Spleen (tissue), 11 donors: ENCODE results near the gene CHRDL1. TPM values are rescaled to one million over a fixed set of nuclear protein-coding genes. Genes with fewer than 3 reads are reported as not detected.

Source experiments
- DNase-seq: peaks from one replicate; pipeline ENCODE4 v3.0.0-alpha.2; 2020
- H3K27ac ChIP-seq, 8 donors: fragments of 200-600 bp; sonication (generic) in 7 of 8; 1 replicate in 4 of 8; 2 replicates in 4 of 8; pipeline versions ENCODE4 v1.5.0 to v1.8.0; 2016 to 2021; ENCODE audit warnings: inconsistent platforms in 4 of 8, mild to moderate bottlenecking in 4 of 8, moderate library complexity in 1 of 8
- H3K27me3 ChIP-seq, 7 donors: fragments of 200-600 bp; sonication (generic) in 6 of 7; replicated peaks in 1 of 7; 1 replicate in 4 of 7; 2 replicates in 3 of 7; pipeline versions ENCODE4 v1.5.0 to v1.8.0; 2016 to 2021; ENCODE audit warnings: inconsistent platforms in 3 of 7, mild to moderate bottlenecking in 1 of 7
- H3K36me3 ChIP-seq, 6 donors: fragments of 200-600 bp; sonication (generic) in 5 of 6; 1 replicate in 4 of 6; 2 replicates in 2 of 6; pipeline versions ENCODE4 v1.5.0 to v1.8.0; 2016 to 2021; ENCODE audit warnings: inconsistent platforms in 2 of 6
- H3K4me1 ChIP-seq, 6 donors: fragments of 200-600 bp; sonication (generic) in 5 of 6; 1 replicate in 3 of 6; 2 replicates in 3 of 6; pipeline versions ENCODE4 v1.5.0 to v1.8.0; 2016 to 2021; ENCODE audit warnings: inconsistent platforms in 3 of 6
- H3K4me3 ChIP-seq, 8 donors: fragments of 200-600 bp; sonication (generic) in 7 of 8; 1 replicate in 4 of 8; 2 replicates in 4 of 8; pipeline versions ENCODE4 v1.5.0 to v1.8.0; 2016 to 2021; ENCODE audit warnings: inconsistent platforms in 4 of 8, mild to moderate bottlenecking in 4 of 8, moderate library complexity in 2 of 8
- H3K9me3 ChIP-seq, 8 donors: fragments of 200-600 bp; sonication (generic) in 7 of 8; 1 replicate in 4 of 8; 2 replicates in 4 of 8; pipeline versions ENCODE4 v1.5.0 to v1.8.0; 2016 to 2021; ENCODE audit warnings: inconsistent platforms in 4 of 8
- POLR2A ChIP-seq, 3 donors: fragments of 450-650 bp; IDR thresholded peaks; one replicate each; pipeline ENCODE4 v1.5.1; 2017; ENCODE audit warnings: antibody characterized with exemption in 3 of 3, mild to moderate bottlenecking in 1 of 3
- POLR2AphosphoS5 ChIP-seq, 3 donors: sonication (generic); formaldehyde crosslinking; IDR thresholded peaks; one replicate each; pipeline ENCODE4 v1.5.1; 2017; ENCODE audit warnings: antibody characterized with exemption in 3 of 3
- WGBS, 5 donors: extraction: QIAGEN DNeasy Blood & Tissue Kit in 3 of 5; methylation state at CpG; one replicate each; pipeline versions ENCODE4 v1.1.5 to v1.1.7; 2013 to 2018; 5-methylcytosine and 5-hydroxymethylcytosine counted together
- intact Hi-C: fragments of 100-400 bp; cut with DNase I; formaldehyde crosslinking; loops from one replicate; pipeline ENCODE4 v1.15.0; 2023; ENCODE audit warnings: low total_unique reads
- polyA plus RNA-seq, 3 donors: library from polyadenylated mRNA; stranded (reverse); fragments of 200-250 nt; gene quantifications; one replicate each; pipeline ENCODE4 v1.2.1, GENCODE V29; 2013
- total RNA-seq, 7 donors: library from RNA; depleted of rRNA in 3 of 7; stranded (reverse); fragments of >200 nt in 3 of 7; fragmentation: NEBNext Ultra II Directional in 4 of 7; extraction: Animal tissue kit (Norgen Biotek cat#: 25700) in 4 of 7; gene quantifications; one replicate each; pipeline versions ENCODE4 v1.1.0 to v1.2.1, GENCODE V29; 2016 to 2021
- TF ChIP-seq, protein P1 (sequence below), 11 experiments: fragments of 200-600 bp in 7 of 11; fragments of 450-650 bp in 4 of 11; sonication (generic) in 4 of 11; IDR thresholded peaks in 8 of 11; conservative IDR thresholded peaks in 3 of 11; 1 replicate in 7 of 11; 2 replicates in 4 of 11; pipeline versions ENCODE4 v1.4.0 to v1.8.0; 2016 to 2021; ENCODE audit warnings: antibody characterized with exemption in 11 of 11, inconsistent platforms in 4 of 11, mild to moderate bottlenecking in 1 of 11
- donor health status: healthy with polysubstance abuse.
- donor health status: DM: no; HTN: no; CAD: no; lungs with moderate emphysema.
- donor health status: DM: no; HTN: no; CAD: no.
- donor health status: Bipolar disorder and iron deficiency.
- donor health status: healthy.
- donor health status: DM: no; HTN: no; CAD: no.
- donor health status: DM: yes; HTN: yes; CAD: no.

Gene CHRDL1
- total and polyA plus RNA-seq, 10 donors = 1.7 to 92.6 (median 17.4) TPM

DNA sequence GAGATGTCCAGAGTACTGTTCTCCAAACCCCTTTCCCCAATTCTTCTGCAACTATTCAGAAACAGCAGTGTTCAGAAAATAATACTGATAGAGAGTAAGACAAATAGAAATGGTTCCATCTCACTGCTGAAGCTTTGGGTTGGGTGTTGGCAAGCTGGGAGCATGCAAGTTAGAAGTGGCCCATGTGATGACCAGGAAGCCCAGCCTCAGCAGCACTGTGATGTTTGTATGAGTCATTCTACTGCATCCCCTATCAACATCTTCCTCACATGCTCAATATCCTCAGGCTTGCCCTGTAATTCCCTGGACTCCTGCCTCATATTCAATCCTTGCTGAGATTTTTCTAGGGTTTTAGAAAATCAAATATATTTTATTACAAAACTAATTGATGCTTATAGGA is 96.5 kb downstream of the CHRDL1 start:
- Histone ChIP-seq H3K4me1 (no peaks in the 10 kb centered on the region), H3K36me3 (no peaks in the 10 kb centered on the region), H3K9me3 (no peaks in the 10 kb centered on the region), H3K4me3 (no peak overlapping the region), H3K27me3 (peaks cover 0 to 4% (median 0%) of the 10 kb centered on the region in 7 donors), H3K27ac (no peak overlapping the region)
- intact Hi-C loops = no loop called here
- DNase-seq = no peak
- TF ChIP-seq, protein P1, sequence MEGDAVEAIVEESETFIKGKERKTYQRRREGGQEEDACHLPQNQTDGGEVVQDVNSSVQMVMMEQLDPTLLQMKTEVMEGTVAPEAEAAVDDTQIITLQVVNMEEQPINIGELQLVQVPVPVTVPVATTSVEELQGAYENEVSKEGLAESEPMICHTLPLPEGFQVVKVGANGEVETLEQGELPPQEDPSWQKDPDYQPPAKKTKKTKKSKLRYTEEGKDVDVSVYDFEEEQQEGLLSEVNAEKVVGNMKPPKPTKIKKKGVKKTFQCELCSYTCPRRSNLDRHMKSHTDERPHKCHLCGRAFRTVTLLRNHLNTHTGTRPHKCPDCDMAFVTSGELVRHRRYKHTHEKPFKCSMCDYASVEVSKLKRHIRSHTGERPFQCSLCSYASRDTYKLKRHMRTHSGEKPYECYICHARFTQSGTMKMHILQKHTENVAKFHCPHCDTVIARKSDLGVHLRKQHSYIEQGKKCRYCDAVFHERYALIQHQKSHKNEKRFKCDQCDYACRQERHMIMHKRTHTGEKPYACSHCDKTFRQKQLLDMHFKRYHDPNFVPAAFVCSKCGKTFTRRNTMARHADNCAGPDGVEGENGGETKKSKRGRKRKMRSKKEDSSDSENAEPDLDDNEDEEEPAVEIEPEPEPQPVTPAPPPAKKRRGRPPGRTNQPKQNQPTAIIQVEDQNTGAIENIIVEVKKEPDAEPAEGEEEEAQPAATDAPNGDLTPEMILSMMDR (IDR thresholded peaks at IDR 0.05 in 8 of 11, conservative IDR thresholded peaks at IDR 0.05 in 3 of 11) = no peak
- TF ChIP-seq POLR2A (IDR thresholded peaks at IDR 0.05) (no peak), POLR2AphosphoS5 (IDR thresholded peaks at IDR 0.05) (no peak)

DNA sequence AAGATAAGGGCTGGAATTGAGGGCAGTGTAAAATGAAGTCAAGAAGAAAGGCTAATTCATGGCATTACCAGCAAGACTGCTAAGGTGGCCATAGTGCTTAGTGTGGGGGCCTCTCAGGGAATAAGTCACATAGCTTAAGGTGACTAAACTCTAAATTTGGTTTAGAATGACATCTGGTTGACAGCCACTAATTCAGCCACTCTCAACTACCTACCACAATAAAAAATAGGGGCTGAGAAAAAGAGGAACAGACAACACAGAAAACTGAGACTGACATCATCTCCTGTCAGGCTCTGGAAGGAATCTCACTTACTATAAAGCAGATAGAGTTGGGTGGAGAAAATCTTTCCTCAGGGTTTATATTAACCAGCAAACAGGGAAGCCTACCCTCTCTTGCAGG is 96.9 kb downstream of the CHRDL1 start:
- intact Hi-C loops = no loop called here
- H3K4me3 ChIP-seq = no peak overlapping the region
- DNase-seq = no peak
- no peaks in the 10 kb centered on the region for H3K4me1 ChIP-seq
- TF ChIP-seq POLR2AphosphoS5 (IDR thresholded peaks at IDR 0.05) = no peak
- TF ChIP-seq, protein P1 (IDR thresholded peaks at IDR 0.05 in 8 of 11, conservative IDR thresholded peaks at IDR 0.05 in 3 of 11) = no peak
- no peak for TF ChIP-seq POLR2A (IDR thresholded peaks at IDR 0.05)
- no peak overlapping the region for H3K27ac ChIP-seq
- H3K36me3 ChIP-seq = no peaks in the 10 kb centered on the region
- peaks cover 0 to 4% (median 0%) of the 10 kb centered on the region in 7 donors for H3K27me3 ChIP-seq
- no peaks in the 10 kb centered on the region for H3K9me3 ChIP-seq

DNA sequence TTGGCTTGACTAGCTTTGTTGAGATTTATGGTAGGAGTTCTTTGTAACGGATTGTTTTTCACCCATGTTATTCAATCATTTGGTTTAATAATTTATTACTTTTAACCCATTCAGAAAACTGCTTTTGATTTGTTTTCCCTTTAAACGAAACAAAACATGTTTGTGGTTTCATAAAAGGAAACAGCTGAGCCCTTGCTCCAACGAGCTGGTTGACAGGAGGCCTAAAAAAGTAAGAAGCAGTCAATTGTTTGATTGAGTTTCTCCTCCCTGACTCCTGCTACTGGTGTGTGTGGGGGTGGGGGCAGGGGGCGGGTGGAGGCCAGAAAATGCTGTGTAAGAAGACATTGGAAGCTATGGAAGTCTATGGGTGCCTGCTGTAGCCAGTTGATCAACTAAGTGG is 102.8 kb downstream of the CHRDL1 start:
- TF ChIP-seq POLR2AphosphoS5 (IDR thresholded peaks at IDR 0.05) = no peak
- TF ChIP-seq, protein P1 (IDR thresholded peaks at IDR 0.05 in 8 of 11, conservative IDR thresholded peaks at IDR 0.05 in 3 of 11) = no peak
- no peak for TF ChIP-seq POLR2A (IDR thresholded peaks at IDR 0.05)
- no peak overlapping the region for H3K4me3 ChIP-seq
- no peaks in the 10 kb centered on the region for H3K4me1 ChIP-seq
- no peaks in the 10 kb centered on the region for H3K27me3 ChIP-seq
- no peak for DNase-seq
- intact Hi-C loops = no loop called here
- no peaks in the 10 kb centered on the region for H3K9me3 ChIP-seq
- H3K36me3 ChIP-seq = no peaks in the 10 kb centered on the region
- WGBS, 5 donors = 14 to 23% (median 16%) methylated on average over 4 of the region's 4 CpGs
- H3K27ac ChIP-seq = no peak overlapping the region

DNA sequence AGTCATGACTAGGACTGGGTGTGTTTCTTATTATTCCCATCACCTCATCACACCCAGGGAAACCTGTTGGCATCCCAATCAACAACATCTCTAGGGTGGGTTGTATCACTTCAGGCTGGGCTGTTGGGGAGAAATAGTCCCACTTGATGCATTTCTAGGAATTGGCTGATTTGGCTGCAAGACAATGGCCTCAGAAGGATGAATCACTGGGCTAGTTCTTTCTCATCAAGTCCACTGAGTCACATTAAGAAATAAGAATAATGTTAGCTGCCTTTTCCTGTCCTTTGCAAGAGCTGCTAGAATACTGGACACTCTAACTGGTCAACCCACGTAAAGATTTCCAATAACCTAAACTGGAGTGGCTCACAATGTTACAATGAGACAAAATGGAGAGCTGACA is 104.2 kb downstream of the CHRDL1 start:
- DNase-seq = no peak
- H3K27ac ChIP-seq = no peak overlapping the region
- H3K9me3 ChIP-seq = no peaks in the 10 kb centered on the region
- TF ChIP-seq POLR2A (IDR thresholded peaks at IDR 0.05) = no peak
- TF ChIP-seq, protein P1 (IDR thresholded peaks at IDR 0.05 in 8 of 11, conservative IDR thresholded peaks at IDR 0.05 in 3 of 11) = no peak
- TF ChIP-seq POLR2AphosphoS5 (IDR thresholded peaks at IDR 0.05) = no peak
- H3K4me3 ChIP-seq = no peak overlapping the region
- 57 to 88% (median 79%) methylated on average over 1 of the region's 1 CpG for WGBS, 5 donors
- H3K36me3 ChIP-seq = no peaks in the 10 kb centered on the region
- no peaks in the 10 kb centered on the region for H3K4me1 ChIP-seq
- H3K27me3 ChIP-seq = no peaks in the 10 kb centered on the region
- intact Hi-C loops = no loop called here
